Lower leg skin (tissue), 4 donors: ENCODE results near the gene VRTN. TPM values are rescaled to one million over a fixed set of nuclear protein-coding genes. Genes with fewer than 3 reads are reported as not detected.
"Not testable (repeated sequence)": the region's sequence is repeated elsewhere in the genome, so short reads cannot be mapped to it uniquely, and the experiment has no call there.

ENCODE experiments used
- DNase-seq, 2 donors: peaks; one replicate each; pipeline ENCODE4 v3.0.0-alpha.2; 2019; ENCODE audit warnings: low spot score in 2 of 2
- H3K4me3 ChIP-seq: fragments of 200-600 bp; sonication (generic); 2 replicates; pipeline ENCODE4 v1.5.1; 2017; ENCODE audit warnings: mild to moderate bottlenecking, low read depth; ENCODE audit not compliant: poor library complexity, severe bottlenecking
- CTCF ChIP-seq, 3 donors: fragments of 450-650 bp; IDR thresholded peaks; one replicate each; pipeline ENCODE4 v1.5.1; 2016; ENCODE audit warnings: antibody characterized with exemption in 3 of 3, mild to moderate bottlenecking in 3 of 3, moderate library complexity in 2 of 3
- POLR2A ChIP-seq, 2 donors: fragments of 450-650 bp; IDR thresholded peaks; one replicate each; pipeline ENCODE4 v1.6.1; 2016 to 2017; ENCODE audit warnings: antibody characterized with exemption in 2 of 2, mild to moderate bottlenecking in 1 of 2, moderate library complexity in 1 of 2
- WGBS, 2 donors: methylation state at CpG; one replicate each; pipeline ENCODE4 v1.1.5; 2018; 5-methylcytosine and 5-hydroxymethylcytosine counted together
- intact Hi-C: fragments of 100-400 bp; cut with DNase I; formaldehyde crosslinking; loops from one replicate; pipeline ENCODE4 v1.15.0; 2023; ENCODE audit warnings: low total_unique reads
- total RNA-seq, 4 donors: library from RNA; depleted of rRNA; stranded (reverse); fragments of >200 nt; gene quantifications; one replicate each; pipeline ENCODE4 v1.1.0, GENCODE V29; 2016

Gene VRTN
- total RNA-seq, 4 donors from 2014 or later = not detected

GRCh38 chr14:74324931-74325361, 23.3 kb upstream of the VRTN start:
- intact Hi-C loops = no loop called here
- DNase-seq = no peak
- TF ChIP-seq POLR2A (IDR thresholded peaks at IDR 0.05) (no peak), CTCF (IDR thresholded peaks at IDR 0.05) (no peak)
- no peak overlapping the region for H3K4me3 ChIP-seq
- 70 to 71% methylated on average over 3 of the region's 3 CpGs for WGBS, 2 donors

GRCh38 chr14:74325446-74325845, 22.8 kb upstream of the VRTN start:
- intact Hi-C loops = no loop called here
- no peak overlapping the region for H3K4me3 ChIP-seq
- TF ChIP-seq CTCF (IDR thresholded peaks at IDR 0.05) (no peak), POLR2A (IDR thresholded peaks at IDR 0.05) (no peak)
- no peak for DNase-seq
- WGBS, 2 donors = 85% methylated on average over 3 of the region's 3 CpGs

DNA sequence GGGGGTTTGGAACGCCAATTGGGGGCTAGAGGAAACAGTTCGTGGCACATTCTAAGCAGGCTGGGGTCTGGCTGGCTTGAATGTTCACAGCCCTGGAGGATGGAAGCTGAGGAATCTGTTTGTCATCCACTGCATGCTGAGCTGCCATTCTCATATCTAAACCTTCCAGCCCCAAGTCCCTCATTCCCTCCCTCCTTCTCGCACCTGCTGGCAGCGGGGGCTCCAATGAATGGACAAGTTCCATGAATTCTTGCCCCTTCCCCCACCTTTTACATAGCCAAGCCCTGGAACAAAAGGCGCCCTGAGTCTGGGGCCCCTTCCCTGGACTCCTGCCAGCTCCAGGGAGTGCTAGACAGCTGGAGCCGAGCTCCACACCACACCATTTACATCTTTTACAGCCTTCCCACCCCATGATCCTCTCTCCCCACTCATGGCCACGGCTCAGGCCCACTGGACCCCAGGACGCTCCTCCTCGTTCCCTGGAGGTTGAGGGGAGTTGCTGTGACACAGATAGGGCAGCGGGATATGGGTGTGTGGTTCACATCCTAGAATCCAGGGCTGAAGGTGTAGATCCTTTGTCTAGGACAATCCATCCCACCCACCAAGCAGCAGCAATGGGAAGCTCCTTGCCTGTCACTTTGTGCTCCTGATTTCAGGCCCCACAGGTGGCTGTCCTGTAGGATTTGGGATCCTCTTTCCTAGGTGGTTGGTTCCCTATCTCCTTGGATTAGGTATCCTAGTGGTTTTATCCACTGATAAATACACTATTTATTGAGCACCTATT, 21.7 kb upstream of the VRTN start:
- no peak overlapping the region for H3K4me3 ChIP-seq
- intact Hi-C loops = no loop called here
- TF ChIP-seq CTCF (IDR thresholded peaks at IDR 0.05) = no peak
- no peak for TF ChIP-seq POLR2A (IDR thresholded peaks at IDR 0.05)
- 37 to 41% methylated on average over 10 of the region's 10 CpGs for WGBS, 2 donors
- no peak for DNase-seq

GRCh38 chr14:74329950-74330552, 18.2 kb upstream of the VRTN start:
- intact Hi-C loops, DNase-seq, H3K4me3 ChIP-seq: not testable (repeated sequence)
- 82% methylated on average over 9 of the region's 9 CpGs for WGBS, 2 donors

- DNase-seq = no peak
- intact Hi-C loops = no loop called here
- H3K4me3 ChIP-seq = no peak overlapping the region
- 59 to 68% methylated on average over 4 of the region's 4 CpGs for WGBS, 2 donors
- TF ChIP-seq CTCF (IDR thresholded peaks at IDR 0.05) = no peak
- no peak for TF ChIP-seq POLR2A (IDR thresholded peaks at IDR 0.05)
These were observed 14.4 kb upstream of the VRTN start for GRCh38 chr14:74333909-74334308.

DNA sequence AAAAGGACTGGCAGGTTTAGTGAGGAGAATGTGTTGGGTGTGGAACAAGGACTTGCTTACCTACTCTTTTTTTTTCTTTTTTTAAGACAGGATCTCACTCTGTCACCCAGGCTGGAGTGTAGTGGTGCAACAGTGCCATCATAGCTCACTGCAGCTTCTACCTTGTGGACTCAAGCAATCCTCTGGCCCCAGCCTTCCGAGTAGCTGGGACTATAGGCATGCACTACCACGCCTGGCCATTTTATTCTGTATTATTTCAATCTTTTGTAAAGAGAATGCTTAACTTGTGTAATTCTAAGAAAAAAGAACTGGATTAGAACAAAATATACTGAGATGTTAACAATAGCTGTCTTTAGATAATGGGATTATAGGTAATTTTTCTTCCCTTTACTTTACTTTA, 1.9 kb upstream of the VRTN start:
- no peak for DNase-seq
- intact Hi-C loops = no loop called here
- H3K4me3 ChIP-seq = no peak overlapping the region
- TF ChIP-seq POLR2A (IDR thresholded peaks at IDR 0.05) (no peak), CTCF (IDR thresholded peaks at IDR 0.05) (no peak)
- 76 to 84% methylated on average over 2 of the region's 2 CpGs for WGBS, 2 donors
